GM18867 (cell line): ENCODE results near the gene SETD6.

Source experiments
- ATAC-seq: cut with Tn5 transposase; IDR thresholded peaks from one replicate; pipeline ENCODE4 v1.9.1; 2021; ENCODE audit warnings: mild to moderate bottlenecking, moderate library complexity; ENCODE audit not compliant: unreplicated experiment

Gene SETD6

GRCh38 chr16:58507963-58508670, 7.2 kb upstream of the SETD6 start:
- no peak for ATAC-seq

GRCh38 chr16:58508671-58509251, 6.6 kb upstream of the SETD6 start:
- ATAC-seq: no peak

- no peak for ATAC-seq
These were observed 5.8 kb upstream of the SETD6 start for GRCh38 chr16:58509256-58510096.

- ATAC-seq: no peak
These were observed 5.1 kb upstream of the SETD6 start for GRCh38 chr16:58510097-58510775.

GRCh38 chr16:58510776-58511628, 4.3 kb upstream of the SETD6 start:
- ATAC-seq: no peak

- peak; percentile 33 for ATAC-seq
These were observed 3.1 kb upstream of the SETD6 start for GRCh38 chr16:58511933-58512815.

- no peak for ATAC-seq
These were observed 1.4 kb upstream of the SETD6 start for GRCh38 chr16:58513874-58514273.

- peak; percentile 46 for ATAC-seq
These were observed 802 bp downstream of the SETD6 start for GRCh38 chr16:58515871-58516767.

- ATAC-seq: no peak
These were observed 1.4 kb downstream of the SETD6 start for GRCh38 chr16:58516768-58517107.

GRCh38 chr16:58518083-58518979, 3.0 kb downstream of the SETD6 start:
- peak; percentile 37 for ATAC-seq

GRCh38 chr16:58518980-58519368, 3.7 kb downstream of the SETD6 start:
- no peak for ATAC-seq

GRCh38 chr16:58519707-58520106, 4.4 kb downstream of the SETD6 start:
- no peak for ATAC-seq

GRCh38 chr16:58530179-58530578, 14.9 kb downstream of the SETD6 start:
- no peak for ATAC-seq

GRCh38 chr16:58532414-58532813, 17.1 kb downstream of the SETD6 start:
- no peak for ATAC-seq

GRCh38 chr16:58533751-58534470, 18.6 kb downstream of the SETD6 start:
- ATAC-seq: no peak

GRCh38 chr16:58535100-58535499, 19.8 kb downstream of the SETD6 start:
- no peak for ATAC-seq

- ATAC-seq: no peak
These were observed 21.0 kb downstream of the SETD6 start for GRCh38 chr16:58536278-58536677.
